Astrocyte of the cerebellum (primary cell): ENCODE results near the gene PDE10A.
"Not testable (repeated sequence)": the region's sequence is repeated elsewhere in the genome, so short reads cannot be mapped to it uniquely, and the experiment has no call there.

ENCODE experiments used
- DNase-seq: peaks from one replicate; pipeline ENCODE4 v3.0.0-alpha.2; 2011; ENCODE audit warnings: low read depth
- H3K4me3 ChIP-seq: 2 replicates; pipeline ENCODE4 v1.5.1; 2011; ENCODE audit warnings: mild to moderate bottlenecking, low read depth, low read length, moderate library complexity
- CTCF ChIP-seq: IDR thresholded peaks from 2 replicates; pipeline ENCODE4 v1.5.1; 2012; ENCODE audit warnings: low read length, low read depth, moderate library complexity, mild to moderate bottlenecking; ENCODE audit errors: missing control alignments
- in situ Hi-C: cut with HindIII; loops from 2 replicates; pipeline ENCODE4 v1.10.0; 2017; ENCODE audit warnings: low sequenced_read_pairs

The PDE10A gene

GRCh38 chr6:165480916-165481315, 182.1 kb downstream of the PDE10A start:
- no peak for TF ChIP-seq CTCF
- no peak for DNase-seq
- in situ Hi-C loops, result no loop called here

GRCh38 chr6:165478581-165478980, 184.5 kb downstream of the PDE10A start:
- in situ Hi-C loops, result no loop called here
- H3K4me3 ChIP-seq, result no peak overlapping the region
- TF ChIP-seq CTCF, result no peak
- DNase-seq, result no peak

More at GRCh38 chr6:165480916-165481315, 182.1 kb downstream of the PDE10A start:
- no peak overlapping the region for H3K4me3 ChIP-seq

GRCh38 chr6:165469483-165469882, 193.6 kb downstream of the PDE10A start:
- no peak overlapping the region for H3K4me3 ChIP-seq
- in situ Hi-C loops, result no loop called here
- DNase-seq, result no peak
- TF ChIP-seq CTCF, result no peak

GRCh38 chr6:165468340-165469235, 194.5 kb downstream of the PDE10A start:
- H3K4me3 ChIP-seq, result no peak overlapping the region
- no peak for DNase-seq
- TF ChIP-seq CTCF, result no peak
- in situ Hi-C loops, result no loop called here

GRCh38 chr6:165463499-165463898, 199.5 kb downstream of the PDE10A start:
- in situ Hi-C loops, H3K4me3 ChIP-seq, DNase-seq: not testable (repeated sequence)

GRCh38 chr6:165459605-165460301, 203.3 kb downstream of the PDE10A start:
- in situ Hi-C loops, H3K4me3 ChIP-seq, DNase-seq: not testable (repeated sequence)

GRCh38 chr6:165458134-165458533, 204.9 kb downstream of the PDE10A start:
- no peak for DNase-seq
- TF ChIP-seq CTCF, result no peak
- in situ Hi-C loops, result no loop called here
- H3K4me3 ChIP-seq, result no peak overlapping the region
